HepG2 (cell line): ENCODE data around the gene MED19. TPM values are rescaled to one million over a fixed set of nuclear protein-coding genes. Genes with fewer than 3 reads are reported as not detected.

ENCODE experiments used
- ARID2 ChIP-seq: sonication (generic); formaldehyde crosslinking; IDR thresholded peaks from 2 replicates; pipeline ENCODE4 v1.8.1; 2022; ENCODE audit warnings: mild to moderate bottlenecking, missing genetic modification reagents, borderline replicate concordance
- ARNTL ChIP-seq: sonication (generic); formaldehyde crosslinking; IDR thresholded peaks from 2 replicates; pipeline ENCODE4 v1.4.0; 2020; ENCODE audit warnings: mild to moderate bottlenecking, missing genetic modification reagents
- BHLHE40 ChIP-seq: IDR thresholded peaks from 2 replicates; pipeline ENCODE4 v1.6.1; 2011; ENCODE audit warnings: low read length, improper control_type of control experiment
- BRF2 ChIP-seq: sonication (generic); formaldehyde crosslinking; IDR thresholded peaks from 2 replicates; pipeline ENCODE4 v1.8.1; 2022; ENCODE audit warnings: mild to moderate bottlenecking, missing genetic modification reagents
- CCAR2 ChIP-seq: fragments of 200-400 bp; formaldehyde crosslinking; optimal IDR thresholded peaks from 2 replicates; pipeline ENCODE3; 2018; ENCODE audit warnings: low read depth, mild to moderate bottlenecking, low read length, moderate library complexity
- MBNL3 ChIP-seq: fragments of 250-450 bp; sonication (Bioruptor Pico); conservative IDR thresholded peaks from 2 replicates; pipeline ENCODE4 v1.8.0; 2022; ENCODE audit warnings: mild to moderate bottlenecking, inconsistent platforms
- NFE2L2 ChIP-seq: fragments of 150-350 bp; IDR thresholded peaks from 2 replicates; pipeline ENCODE4 v1.6.1; 2014; ENCODE audit warnings: low read length
- PAWR ChIP-seq: sonication (generic); formaldehyde crosslinking; IDR thresholded peaks from 2 replicates; pipeline ENCODE4 v1.4.0; 2020; ENCODE audit warnings: missing genetic modification reagents, mild to moderate bottlenecking, borderline replicate concordance
- PHF20 ChIP-seq: sonication (generic); formaldehyde crosslinking; IDR thresholded peaks from 2 replicates; pipeline ENCODE4 v1.5.0; 2020; ENCODE audit warnings: mild to moderate bottlenecking, missing genetic modification reagents
- ZBTB40 ChIP-seq, 2 experiments: fragments of 450-650 bp in 1 of 2; sonication (generic) in 1 of 2; formaldehyde crosslinking in 1 of 2; IDR thresholded peaks; 2 replicates each; pipeline versions ENCODE4 v1.6.1 to v1.8.0; 2016 to 2022; ENCODE audit warnings: antibody characterized with exemption in 1 of 2, mild to moderate bottlenecking in 1 of 2, missing genetic modification reagents in 1 of 2
- ZBTB7A ChIP-seq: sonication (generic); formaldehyde crosslinking; IDR thresholded peaks from 2 replicates; pipeline ENCODE4 v1.8.0; 2022; ENCODE audit warnings: mild to moderate bottlenecking, missing genetic modification reagents
- ZNF414 ChIP-seq: sonication (generic); formaldehyde crosslinking; IDR thresholded peaks from 2 replicates; pipeline ENCODE4 v1.5.0; 2020; ENCODE audit warnings: missing genetic modification reagents
- ZNF513 ChIP-seq: sonication (generic); formaldehyde crosslinking; conservative IDR thresholded peaks from 2 replicates; pipeline ENCODE4 v1.5.0; 2020; ENCODE audit warnings: missing genetic modification reagents
- ZNF556 ChIP-seq: sonication (generic); formaldehyde crosslinking; IDR thresholded peaks from 2 replicates; pipeline ENCODE4 v1.4.0; 2020; ENCODE audit warnings: mild to moderate bottlenecking, missing genetic modification reagents, borderline replicate concordance
- ZNF772 ChIP-seq: sonication (generic); formaldehyde crosslinking; IDR thresholded peaks from 2 replicates; pipeline ENCODE4 v1.5.0; 2020; ENCODE audit warnings: mild to moderate bottlenecking, missing genetic modification reagents
- ZSCAN25 ChIP-seq: sonication (generic); formaldehyde crosslinking; IDR thresholded peaks from 2 replicates; pipeline ENCODE4 v1.8.0; 2022; ENCODE audit warnings: mild to moderate bottlenecking, missing genetic modification reagents
- polyA plus RNA-seq, 8 experiments: library from polyadenylated mRNA; depleted of rRNA in 3 of 8; stranded (reverse) in 7 of 8; unstranded in 1 of 8; fragments of >200 nt; fragmentation: Illumina TruSeq in 4 of 8; extraction: Trizol in 4 of 8; gene quantifications; 2 replicates each; pipeline versions ENCODE4 v1.2.1 to v1.2.3, GENCODE V29; 2011 to 2016; ENCODE audit warnings: low read depth in 4 of 8, missing spikeins in 1 of 8, mixed read lengths in 1 of 8; ENCODE audit not compliant: insufficient read depth in 1 of 8
- total RNA-seq, 5 experiments: library from RNA; depleted of rRNA; stranded (reverse); fragments of >200 nt; fragmentation: Illumina TruSeq; extraction: Trizol; gene quantifications; 2 replicates each; pipeline ENCODE4 v1.2.3, GENCODE V29; 2016; ENCODE audit warnings: low read depth in 1 of 5

MED19 gene
- total and polyA plus RNA-seq, 2 of the 13 experiments (the other 11 are each of a cell fraction or from before 2014, with no cell fraction given) = 12.9 to 13.8 TPM

- TF ChIP-seq ZBTB40 (IDR thresholded peaks at IDR 0.05) (no peak), ZBTB40 (CRISPR knock-in tag; IDR thresholded peaks at IDR 0.05) (peak; percentile 99), ZBTB7A (CRISPR knock-in tag) (no peak), BRF2 (peak; percentile 76; the same call in 1 of the 2 replicates), ZNF772 (CRISPR knock-in tag) (peak; percentile 95; the same call in 1 of the 2 replicates), MBNL3 (CRISPR knock-in tag) (no peak), ZSCAN25 (CRISPR knock-in tag) (peak; percentile 88), ZNF414 (CRISPR knock-in tag) (0 out of 2 replicates have a peak, but pooled peaks have one; percentile 28), BHLHE40 (peak; percentile 74), NFE2L2 (no peak), ARID2 (CRISPR knock-in tag) (peak; percentile 34; the same call in 1 of the 2 replicates), ZNF513 (CRISPR knock-in tag) (0 out of 2 replicates have a peak, but pooled peaks have one; percentile 52), PHF20 (CRISPR knock-in tag) (peak; percentile 89), PAWR (CRISPR knock-in tag) (no peak), ARNTL (CRISPR knock-in tag) (peak; percentile 61), CCAR2 (no peak), ZNF556 (CRISPR knock-in tag) (peak; percentile 62)
Observed at GRCh38 chr11:57657194-57658022, 54.6 kb downstream of the MED19 start, which contains the start of gene CLP1 (continued).
